Bone marrow (tissue), 2 donors: ENCODE data around the gene NWD2.
"Not testable (repeated sequence)": the region's sequence is repeated elsewhere in the genome, so short reads cannot be mapped to it uniquely, and the experiment has no call there.

Experiments used
- DNase-seq, 2 donors: peaks; one replicate each; lab custom pipeline; 2025; lab: John Stamatoyannopoulos, UW

The NWD2 gene

DNA sequence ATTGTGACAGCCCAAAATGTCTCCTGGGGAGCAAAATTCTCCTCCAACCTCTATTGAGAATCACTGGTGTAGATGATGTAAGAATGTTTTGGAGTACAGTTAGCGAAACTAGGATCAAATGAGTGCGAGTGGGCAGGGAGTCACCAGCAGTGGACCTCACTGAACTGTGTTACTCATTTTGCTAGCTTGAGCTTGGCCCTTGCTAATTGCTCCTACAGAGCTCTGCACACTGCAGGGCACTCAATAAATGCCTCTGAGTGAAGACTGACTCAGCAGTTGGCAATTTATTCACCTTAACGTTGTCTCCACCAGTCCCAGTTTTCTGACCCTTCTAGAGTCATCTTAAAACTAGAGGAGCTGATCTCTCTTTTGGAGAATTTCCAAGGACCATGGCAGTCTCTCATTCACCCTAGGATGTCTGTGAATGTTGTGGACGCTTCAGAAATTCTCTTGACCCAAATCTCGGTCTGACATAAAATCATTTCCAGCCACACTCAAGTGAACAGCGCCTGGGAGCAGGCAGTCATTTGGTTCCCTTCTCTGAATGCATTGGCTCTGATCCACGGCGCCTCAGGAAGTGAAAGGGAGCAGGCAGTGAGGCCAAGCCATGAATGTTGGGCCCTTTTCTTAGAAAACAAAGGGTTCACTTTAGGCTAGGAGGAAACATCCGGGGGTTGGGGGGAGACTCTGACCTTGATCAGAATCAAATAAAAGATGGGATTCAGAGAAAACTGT is 148.1 kb downstream of the NWD2 start:
- DNase-seq = peak in 1 of 2 donors; percentile 17

DNA sequence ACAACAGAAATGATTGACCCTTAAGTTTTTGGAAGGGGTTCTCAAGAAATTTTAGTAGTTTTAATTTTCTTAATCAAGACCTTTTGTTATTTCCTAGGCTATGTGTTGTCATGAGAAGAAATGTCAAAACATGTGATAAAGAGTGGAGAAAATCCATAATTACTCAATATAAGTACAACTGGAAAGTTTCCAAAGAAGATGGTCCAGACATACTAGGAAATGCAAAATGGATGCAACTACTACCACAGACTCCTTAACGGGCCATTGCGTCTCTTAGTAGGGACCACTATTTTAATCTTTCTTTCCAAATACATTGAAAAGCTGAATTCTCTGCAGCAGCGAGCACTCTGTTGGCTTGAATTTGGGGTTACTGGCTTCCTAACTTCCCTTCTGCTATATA is 148.8 kb downstream of the NWD2 start:
- DNase-seq = no peak

DNA sequence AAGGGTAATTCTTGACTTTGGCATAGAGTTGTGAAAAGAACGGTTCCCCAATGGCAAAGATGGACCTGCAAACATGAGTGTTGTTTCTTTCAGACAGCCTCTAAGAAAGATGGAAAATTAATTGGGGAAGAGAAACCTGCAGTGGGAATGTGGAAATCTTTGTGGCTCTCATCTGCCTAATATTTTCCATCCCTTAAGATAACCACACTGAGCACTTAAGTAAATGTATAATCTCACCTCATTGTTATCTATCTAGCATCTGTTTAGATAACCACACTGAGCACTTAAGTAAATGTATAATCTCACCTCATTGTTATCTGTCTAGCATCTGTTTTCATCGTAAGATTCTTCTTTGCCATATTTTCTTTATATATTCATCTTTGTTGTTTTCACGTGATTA is 149.3 kb downstream of the NWD2 start:
- no peak for DNase-seq

DNA sequence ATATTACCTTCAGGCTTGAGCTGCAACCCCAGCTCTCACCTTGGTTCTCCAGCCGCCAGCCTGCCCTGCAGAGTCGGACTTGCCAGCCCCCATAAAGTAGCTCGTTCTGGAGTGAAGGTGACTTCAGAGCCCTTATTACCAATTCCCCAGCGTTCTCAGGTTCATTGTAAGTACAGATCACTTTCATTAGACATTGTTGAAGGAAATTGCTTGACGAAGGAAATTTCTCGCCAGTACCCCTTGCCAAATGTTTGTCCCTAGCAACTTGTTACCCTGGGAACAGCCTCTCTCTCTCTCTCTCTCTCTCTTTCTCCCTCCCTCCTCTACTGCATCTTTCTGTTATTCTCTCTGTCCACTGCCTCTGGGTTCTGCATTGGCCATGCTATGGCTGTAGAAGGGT is 153.0 kb downstream of the NWD2 start:
- no peak for DNase-seq

DNA sequence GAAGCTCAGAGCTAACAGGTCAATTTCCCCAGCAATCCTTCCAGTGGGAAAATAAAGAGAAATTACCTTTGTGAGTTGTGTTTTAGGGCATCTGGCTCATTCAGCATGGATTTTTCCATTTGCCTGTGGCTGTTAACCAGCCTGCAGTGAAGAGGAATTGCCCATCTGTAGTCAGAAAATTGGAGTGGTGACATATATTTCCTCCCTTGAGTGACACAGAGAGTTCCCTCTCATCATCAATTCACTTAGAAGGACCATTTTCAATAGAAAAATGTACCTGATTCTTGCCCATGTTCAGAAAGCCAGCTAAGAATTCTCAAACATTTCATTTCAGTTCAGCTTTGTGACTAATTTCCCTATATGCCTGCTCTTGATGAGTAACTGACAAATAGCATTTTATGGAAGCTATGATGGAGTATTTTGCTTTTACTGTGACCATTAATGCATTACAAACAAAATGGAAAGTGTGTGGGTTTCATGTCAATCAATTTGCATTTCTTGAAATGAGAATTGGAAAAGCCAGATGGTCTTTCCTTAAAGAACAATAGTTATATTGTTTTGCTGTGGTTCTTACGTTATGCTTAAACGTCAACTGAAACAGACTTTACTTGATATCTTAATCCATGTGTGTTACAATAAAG is 155.8 kb downstream of the NWD2 start:
- DNase-seq = no peak

DNA sequence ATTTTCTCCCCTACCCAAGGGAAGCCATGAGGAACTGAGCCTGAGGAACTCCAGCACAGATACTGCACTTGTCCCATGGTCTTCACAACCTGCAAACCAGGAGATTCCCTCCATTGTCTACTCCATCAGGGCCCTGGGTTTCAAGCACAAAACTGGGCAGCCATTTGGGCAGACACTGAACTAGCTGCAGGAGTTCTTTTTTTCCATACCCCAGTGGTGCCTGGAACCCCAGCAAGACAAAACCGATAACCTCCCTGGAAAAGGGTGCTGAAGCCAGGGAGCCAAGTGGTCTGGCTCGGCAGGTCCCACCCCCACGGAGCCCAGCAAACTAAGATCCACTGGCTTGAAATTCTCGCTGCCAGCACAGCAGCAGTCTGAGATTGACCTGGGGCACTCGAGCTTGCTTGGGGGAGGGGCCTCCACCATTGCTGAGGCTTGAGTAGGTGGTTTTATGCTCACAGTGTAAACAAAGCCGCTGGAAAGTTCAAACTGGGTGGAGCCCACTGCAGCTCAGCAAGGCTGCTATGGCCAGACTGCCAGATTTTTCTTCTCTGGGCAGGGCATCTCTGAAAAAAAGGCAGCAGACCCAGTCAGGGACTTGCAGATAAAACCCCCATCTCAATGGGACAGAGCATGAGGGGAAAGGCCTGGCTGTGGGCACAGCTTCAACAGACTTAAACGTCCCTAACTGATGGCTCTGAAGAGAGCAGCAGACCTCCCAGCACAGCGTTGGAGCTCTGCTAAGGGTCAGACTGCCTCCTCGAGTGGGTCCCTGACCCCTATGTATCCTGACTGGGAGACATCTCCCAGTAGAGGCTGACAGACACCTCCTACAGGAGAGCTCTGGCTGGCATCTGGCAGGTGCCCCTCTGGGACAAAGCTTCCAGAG is 163.6 kb downstream of the NWD2 start:
- not testable (repeated sequence) for DNase-seq

DNA sequence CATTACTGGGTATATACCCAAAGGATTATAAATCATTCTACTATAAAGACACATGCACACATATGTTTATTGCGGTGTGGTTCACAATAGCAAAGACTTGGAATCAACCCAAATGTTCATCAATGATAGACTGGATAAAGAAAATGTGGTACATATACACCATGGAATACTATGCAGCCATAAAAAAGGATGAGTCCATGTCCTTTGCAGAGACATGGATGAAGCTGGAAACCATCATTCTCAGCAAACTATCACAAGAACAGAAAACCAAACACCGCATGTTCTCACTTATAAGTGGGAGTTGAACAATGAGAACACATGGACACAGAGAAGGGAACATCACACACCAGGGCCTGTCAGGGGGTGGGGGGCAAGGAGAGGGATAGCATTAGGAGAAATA is 169.1 kb downstream of the NWD2 start:
- not testable (repeated sequence) for DNase-seq

DNA sequence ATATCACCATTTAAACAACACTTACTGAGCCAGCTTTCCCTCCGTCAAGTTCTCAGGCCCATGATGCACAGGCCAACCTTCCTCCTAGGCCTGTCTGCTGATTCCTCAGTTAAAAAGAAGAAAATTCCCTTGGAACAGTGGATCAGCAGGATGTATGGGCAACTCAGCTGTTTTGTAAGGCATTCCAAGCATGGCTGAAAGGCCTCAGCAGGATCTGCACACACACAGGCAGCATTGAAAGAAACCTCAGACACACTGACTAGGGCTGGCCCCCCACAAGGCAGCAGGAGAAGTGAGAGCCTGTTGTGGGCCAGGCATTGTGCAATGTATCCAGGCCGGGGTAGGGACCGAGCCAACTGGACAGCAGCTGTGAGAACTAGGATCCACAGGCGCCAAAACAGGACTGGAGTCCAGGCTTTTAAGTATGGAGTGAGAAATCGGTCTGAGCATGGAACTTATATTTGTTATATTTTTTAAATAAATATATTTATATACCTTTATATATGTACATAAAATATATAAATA is 171.4 kb downstream of the NWD2 start:
- DNase-seq = no peak

DNA sequence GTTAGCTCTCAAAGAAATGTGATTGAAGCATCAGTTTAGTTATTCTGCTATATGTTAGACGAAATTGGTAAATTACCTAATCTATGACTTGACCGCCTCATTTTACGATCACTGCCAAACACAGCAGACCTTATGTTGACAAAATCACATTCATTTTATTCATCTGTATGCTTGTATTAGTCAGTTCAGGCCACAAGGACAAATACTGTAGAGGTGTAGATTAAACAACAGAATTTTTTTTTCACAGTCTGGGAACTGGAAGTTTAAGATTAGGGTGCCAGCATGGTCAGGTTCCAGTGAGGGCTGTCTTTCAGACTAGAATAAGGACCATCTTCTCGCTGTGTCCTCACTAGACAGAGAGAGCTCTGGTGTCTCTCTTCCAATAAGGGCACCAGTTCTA is 177.1 kb downstream of the NWD2 start:
- no peak for DNase-seq

DNA sequence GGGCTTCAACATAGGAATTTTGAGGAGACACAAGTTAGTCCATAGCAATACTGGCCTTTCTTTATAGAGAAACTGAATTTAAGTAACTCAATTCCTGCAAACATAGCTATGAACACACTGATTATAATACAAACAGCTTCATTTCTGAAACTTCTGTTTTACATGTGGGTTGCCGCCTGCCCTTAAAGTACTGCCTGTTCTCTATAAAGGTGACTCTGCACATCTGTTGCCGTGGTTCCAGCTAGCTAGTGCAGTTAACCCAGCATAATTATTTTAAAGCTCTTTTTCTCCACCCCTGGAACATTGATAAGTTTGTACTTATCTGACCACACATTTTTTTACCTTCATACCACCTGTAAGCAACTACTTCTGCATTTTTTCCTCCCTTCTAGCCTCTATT is 177.6 kb downstream of the NWD2 start:
- DNase-seq = no peak

DNA sequence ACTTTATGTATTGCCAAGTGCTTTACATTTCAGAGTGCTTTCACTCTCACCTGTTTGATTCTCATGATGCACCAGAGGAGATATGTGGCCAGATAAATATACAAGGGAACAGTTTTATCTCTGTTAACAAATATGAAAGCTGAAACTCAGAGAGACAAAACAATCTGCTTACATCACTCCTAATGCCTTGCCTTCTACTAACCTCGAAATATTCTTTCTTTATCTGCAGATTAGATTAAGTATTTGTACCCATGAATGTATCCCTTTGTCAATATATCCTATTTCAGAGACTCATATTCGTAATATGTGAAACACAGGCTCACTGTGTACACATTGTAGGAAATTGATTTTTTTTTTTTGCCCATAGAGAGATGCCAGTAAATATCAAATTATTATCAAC is 178.1 kb downstream of the NWD2 start:
- no peak for DNase-seq

DNA sequence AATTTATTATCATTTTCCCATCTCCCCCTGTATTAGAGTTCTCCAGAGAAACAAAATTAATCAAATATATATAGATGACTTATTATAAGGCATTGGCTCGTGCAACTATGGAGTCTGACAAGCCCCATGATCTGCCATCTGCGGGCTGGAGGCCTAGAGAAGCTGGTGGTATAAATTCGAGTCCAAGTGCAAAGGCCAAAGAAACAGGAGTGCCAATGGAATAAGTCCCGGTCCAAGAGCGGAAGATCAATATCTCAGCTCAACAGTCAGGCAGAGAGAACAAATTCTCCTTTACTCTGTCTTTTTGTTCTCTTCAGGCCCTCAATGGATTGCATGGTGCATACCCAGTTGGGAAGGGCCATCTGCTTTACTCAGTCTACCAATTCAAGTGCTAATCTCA is 178.8 kb downstream of the NWD2 start:
- no peak for DNase-seq

DNA sequence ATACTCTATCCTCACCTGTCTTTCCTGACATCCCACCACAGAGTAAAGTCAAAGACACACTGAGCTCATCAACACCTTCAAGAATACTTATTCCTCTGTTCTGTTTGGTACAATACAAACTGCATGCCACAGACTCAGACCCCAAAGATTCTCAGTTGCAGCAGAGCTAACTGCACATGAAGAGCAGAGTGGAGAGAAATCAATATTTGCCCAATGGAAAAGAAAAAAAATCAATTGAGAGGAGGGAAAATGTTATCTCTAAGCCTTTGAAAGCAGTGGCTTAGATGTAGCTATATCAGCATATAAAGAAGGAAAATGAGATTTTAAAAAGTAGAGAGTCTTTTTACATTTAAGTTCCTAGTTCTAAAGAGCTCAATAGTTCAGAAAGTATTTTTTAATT is 180.2 kb downstream of the NWD2 start:
- no peak for DNase-seq

DNA sequence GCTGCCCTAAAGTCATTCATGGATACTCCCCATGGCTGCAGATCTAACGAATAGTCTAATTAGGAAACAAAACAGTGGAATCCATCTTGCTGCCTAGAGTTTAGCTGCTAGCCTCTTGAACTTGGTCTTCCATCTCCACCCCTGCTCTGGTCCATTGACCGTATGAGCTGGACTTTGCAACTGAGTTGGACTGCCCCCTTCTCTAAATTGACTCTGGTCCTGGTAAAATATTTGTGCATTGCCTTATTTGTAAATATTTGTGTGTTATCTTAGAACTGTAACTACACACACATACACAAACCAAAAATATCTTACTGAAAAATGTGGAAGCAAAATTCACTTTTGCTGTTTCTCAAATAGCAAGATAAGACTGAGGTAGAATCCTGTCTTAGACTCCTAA is 181.3 kb downstream of the NWD2 start:
- no peak for DNase-seq

DNA sequence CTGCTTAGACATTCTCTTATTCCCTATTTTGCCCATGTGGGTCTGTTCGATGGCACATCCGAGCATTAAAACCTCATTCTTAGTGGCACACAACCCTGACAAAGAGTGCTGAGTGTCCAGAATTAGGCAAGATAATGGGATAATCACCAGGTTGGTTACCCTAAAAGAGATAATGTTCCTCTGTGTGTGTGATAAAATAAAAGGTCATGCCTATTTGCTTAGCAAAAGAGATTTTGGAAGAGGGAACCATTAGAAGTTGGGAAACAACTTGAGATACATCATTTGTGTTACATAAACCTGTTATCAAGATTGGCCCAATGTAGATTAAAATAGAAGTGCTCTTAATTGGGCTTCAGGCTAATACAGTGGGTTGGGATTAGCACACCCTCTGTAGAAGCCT is 182.7 kb downstream of the NWD2 start:
- no peak for DNase-seq

DNA sequence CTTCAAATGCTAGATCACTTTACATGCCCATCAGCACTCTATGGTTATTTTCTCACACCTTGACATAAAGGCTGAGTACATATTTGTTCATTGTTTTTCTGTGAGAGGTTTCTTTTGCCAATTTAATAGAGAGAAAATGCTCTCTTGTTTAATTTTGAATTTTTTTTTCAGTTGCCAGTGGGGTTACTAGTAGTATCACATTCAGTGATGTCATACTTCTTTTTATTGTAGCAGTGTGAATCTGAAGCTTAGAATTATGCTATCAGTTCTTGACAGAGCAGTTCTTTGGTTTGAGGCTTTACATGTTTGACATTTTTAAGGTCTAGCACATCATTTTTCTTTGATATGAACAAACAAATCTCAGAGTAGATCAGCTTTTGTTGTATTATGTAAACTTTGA is 185.4 kb downstream of the NWD2 start:
- DNase-seq = no peak

DNA sequence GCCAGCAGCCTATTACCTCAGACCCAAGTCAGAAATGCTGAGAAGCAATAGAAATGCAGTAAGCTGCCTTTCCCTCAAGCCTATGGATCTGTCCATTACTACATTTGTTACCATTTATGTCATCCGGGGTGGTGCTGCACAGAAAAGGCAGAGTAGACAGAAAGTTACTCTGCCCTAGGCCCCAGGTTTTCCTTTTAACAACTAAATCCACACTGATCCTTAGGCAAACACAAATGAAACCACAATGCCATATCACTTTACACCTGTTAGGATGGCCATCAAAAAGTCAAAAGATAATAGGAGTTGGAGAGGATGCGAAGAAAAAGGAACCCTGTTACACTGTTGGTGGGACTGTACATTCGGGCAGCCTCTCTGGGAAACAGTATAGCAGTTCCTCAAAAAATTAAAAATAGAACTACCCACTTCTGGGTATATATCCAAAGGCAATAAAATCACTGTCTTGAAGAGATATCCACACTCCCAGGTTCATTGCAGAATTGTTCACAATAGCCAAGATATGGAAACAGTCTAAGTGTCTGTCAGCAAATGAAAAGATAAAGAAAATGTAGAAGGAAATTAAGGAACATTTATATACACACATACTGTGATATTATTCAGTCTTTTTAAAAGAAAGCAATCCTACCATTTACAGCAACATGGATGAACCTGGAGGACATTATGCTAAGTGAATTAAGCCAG is 186.3 kb downstream of the NWD2 start:
- no peak for DNase-seq

DNA sequence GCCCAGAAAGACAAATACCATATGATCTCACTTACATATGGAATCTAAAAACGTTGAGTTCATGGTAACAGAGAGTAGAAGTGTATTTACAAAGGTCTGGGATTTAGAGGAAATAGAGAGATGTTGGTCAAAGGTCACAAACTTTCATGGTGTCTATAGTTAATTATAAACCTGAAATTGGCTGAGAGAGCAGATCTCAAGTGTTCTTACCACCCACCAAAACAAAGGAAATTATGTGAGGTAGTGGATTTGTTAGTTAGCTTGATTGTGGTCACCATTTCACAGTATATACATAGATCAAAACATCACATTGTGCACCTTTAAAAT is 186.8 kb downstream of the NWD2 start:
- no peak for DNase-seq

DNA sequence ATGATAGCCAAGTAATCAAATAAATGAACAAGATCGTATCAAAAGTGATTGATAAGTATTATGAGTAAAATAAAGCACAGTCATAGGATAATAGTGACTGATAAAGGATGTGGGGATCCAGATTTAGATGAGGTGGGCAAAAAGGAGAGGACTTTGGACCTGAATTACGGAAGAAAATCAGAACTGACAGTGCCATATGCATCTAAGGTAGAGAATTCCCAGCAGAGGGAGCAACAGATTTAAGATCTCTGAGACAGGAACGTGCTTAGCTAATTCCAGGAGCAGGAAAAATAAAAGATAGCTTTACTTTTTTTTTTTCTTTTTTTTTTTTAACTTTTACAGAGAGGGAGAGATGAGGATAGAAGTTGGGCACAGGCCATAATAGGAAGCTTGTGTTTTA is 189.9 kb downstream of the NWD2 start:
- no peak for DNase-seq

DNA sequence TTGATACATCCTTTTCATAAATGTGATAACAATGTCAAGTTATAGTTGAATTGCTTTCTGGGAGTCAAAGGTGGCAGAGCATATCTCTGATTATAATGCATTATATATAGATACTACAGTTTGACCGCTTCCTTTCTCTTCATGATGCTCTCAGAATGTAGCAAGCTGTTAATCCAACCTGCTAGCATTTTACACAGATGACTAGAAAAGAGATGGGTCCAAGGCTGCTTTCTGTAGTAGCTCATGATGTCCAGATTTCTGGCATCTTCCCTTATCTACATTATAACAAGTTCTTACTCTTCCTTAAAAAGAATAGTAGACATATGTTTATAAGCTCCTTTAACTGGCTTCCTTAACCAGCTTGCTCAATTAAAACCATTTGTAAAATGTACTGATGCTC is 192.0 kb downstream of the NWD2 start:
- DNase-seq = no peak

DNA sequence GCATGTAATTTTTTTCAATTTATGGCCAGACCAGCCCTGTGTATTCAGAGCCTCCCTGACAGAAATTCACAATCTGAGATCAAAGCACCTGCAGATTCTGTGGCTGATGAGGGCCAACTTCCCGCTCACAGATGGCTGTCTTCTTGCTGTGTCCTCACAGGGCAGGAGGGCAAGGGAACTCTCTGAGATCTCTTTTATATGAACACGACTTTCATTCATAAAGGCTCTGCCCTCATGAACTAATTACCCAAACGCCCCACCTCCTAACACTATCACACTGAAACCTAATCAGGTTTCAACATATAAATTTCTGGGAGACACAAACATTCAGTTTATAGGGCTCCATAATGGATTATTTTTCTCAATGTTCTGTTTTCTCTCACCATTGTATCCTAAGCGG is 192.6 kb downstream of the NWD2 start:
- no peak for DNase-seq

DNA sequence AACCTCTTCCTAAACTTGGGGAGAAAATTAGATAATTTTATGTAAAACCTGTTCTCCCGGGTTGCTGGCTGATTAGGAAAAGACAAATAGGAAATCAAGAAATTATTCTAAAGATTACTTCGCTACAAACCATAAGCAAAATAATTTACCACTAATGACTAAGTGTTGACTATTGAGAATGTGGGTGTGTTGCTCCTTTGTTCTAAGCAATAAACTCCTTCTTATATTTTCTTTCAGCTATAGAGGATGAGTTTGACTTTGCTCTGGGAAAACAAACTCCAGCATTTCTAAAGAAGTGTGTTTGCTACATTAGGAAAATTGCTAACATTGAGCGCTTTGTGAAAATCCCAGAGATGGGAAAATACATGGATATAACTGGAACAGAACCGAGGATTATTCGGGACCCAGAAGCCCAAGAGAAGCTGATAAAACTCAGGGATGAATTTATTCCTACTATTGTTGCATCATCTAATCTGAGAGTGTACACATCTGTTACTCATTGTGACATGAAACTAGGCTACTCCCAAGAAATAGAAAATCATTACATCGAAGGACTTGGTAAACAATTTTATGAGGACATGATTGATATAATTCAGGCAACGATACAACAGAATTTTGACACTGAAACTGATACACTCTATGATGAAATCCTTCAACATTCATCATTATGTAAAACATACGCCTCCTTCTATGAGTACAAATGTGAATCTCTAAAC is 194.2 kb downstream of the NWD2 start:
- DNase-seq = no peak
